Stimulated activated CD4-positive, alpha-beta T cell treated with anti-CD3 and anti-CD28 coated beads, Interleukin-12 subunit alpha, Interleukin-12 subunit beta, amount 100 ng/mL, for 4 hours (primary cell): ENCODE measurements around the gene FMNL1.
"Not testable (repeated sequence)": the region's sequence is repeated elsewhere in the genome, so short reads cannot be mapped to it uniquely, and the experiment has no call there.

Source experiments
- DNase-seq: peaks from one replicate; pipeline ENCODE4 v3.0.0-alpha.2; 2020

FMNL1 gene, protein sequence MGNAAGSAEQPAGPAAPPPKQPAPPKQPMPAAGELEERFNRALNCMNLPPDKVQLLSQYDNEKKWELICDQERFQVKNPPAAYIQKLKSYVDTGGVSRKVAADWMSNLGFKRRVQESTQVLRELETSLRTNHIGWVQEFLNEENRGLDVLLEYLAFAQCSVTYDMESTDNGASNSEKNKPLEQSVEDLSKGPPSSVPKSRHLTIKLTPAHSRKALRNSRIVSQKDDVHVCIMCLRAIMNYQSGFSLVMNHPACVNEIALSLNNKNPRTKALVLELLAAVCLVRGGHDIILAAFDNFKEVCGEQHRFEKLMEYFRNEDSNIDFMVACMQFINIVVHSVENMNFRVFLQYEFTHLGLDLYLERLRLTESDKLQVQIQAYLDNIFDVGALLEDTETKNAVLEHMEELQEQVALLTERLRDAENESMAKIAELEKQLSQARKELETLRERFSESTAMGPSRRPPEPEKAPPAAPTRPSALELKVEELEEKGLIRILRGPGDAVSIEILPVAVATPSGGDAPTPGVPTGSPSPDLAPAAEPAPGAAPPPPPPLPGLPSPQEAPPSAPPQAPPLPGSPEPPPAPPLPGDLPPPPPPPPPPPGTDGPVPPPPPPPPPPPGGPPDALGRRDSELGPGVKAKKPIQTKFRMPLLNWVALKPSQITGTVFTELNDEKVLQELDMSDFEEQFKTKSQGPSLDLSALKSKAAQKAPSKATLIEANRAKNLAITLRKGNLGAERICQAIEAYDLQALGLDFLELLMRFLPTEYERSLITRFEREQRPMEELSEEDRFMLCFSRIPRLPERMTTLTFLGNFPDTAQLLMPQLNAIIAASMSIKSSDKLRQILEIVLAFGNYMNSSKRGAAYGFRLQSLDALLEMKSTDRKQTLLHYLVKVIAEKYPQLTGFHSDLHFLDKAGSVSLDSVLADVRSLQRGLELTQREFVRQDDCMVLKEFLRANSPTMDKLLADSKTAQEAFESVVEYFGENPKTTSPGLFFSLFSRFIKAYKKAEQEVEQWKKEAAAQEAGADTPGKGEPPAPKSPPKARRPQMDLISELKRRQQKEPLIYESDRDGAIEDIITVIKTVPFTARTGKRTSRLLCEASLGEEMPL

GRCh38 chr17:45221081-45222013 is at the start of gene FMNL1:
Gene FMNL1 (plus strand): TSS chr17:45221885. CDS start chr17:45222125, 240 bp downstream.
- DNase-seq = peak; percentile 57

- DNase-seq = no peak
Observed at GRCh38 chr17:45172232-45172540, 49.5 kb upstream of the FMNL1 start.

- DNase-seq = peak; percentile 50
Observed at GRCh38 chr17:45172541-45173286, 49.0 kb upstream of the FMNL1 start.

- no peak for DNase-seq
Observed at GRCh38 chr17:45175759-45176115, 45.9 kb upstream of the FMNL1 start.

- no peak for DNase-seq
Observed at GRCh38 chr17:45177563-45177962, 44.1 kb upstream of the FMNL1 start.

DNA sequence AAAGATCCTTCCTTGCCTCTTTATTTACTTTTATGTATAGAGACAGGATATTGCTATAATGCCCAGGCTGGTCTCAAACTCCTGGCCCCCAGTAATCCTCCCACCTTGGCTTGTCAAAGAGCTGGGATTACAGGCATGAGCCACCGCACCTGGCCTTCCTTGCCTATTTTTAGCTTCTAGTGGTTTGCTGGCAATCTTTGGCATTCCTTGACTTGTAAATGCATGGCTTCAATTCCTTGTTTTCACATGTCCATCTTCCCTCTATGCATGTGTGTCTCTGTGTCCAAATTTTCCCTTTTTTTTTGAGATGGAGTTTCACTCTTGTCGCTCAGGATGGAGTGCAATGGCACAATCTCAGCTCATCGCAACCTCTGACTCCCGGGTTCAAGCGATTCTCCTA is 37.5 kb upstream of the FMNL1 start:
- DNase-seq = no peak

DNA sequence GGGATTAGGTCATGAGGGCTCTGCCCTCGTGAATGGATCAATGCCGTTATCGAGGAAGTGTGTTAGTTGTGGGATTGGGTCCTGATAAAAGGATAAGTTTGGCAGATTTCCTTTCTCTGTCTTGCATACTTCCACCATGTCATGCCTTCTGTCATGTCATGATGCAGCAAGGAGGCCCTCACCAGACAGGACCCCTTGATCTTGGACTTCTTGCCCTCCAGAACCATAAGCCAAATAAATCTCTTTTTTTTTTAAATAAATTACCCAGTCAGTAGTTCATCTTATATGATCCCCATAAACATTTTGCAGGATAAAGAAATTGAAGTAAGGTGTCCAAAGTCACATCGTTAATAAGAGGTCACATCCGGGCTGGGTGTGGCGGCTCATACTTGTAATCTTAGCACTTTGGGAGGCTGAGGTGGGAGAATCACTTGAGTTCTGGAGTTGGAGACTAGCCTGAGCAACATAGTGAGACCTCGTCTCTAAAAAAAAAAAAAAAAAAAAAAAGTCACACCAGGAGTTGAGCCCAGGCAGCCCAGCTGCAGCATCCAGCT is 34.8 kb upstream of the FMNL1 start:
- no peak for DNase-seq

- no peak for DNase-seq
Observed at GRCh38 chr17:45189009-45189408, 32.7 kb upstream of the FMNL1 start.

DNA sequence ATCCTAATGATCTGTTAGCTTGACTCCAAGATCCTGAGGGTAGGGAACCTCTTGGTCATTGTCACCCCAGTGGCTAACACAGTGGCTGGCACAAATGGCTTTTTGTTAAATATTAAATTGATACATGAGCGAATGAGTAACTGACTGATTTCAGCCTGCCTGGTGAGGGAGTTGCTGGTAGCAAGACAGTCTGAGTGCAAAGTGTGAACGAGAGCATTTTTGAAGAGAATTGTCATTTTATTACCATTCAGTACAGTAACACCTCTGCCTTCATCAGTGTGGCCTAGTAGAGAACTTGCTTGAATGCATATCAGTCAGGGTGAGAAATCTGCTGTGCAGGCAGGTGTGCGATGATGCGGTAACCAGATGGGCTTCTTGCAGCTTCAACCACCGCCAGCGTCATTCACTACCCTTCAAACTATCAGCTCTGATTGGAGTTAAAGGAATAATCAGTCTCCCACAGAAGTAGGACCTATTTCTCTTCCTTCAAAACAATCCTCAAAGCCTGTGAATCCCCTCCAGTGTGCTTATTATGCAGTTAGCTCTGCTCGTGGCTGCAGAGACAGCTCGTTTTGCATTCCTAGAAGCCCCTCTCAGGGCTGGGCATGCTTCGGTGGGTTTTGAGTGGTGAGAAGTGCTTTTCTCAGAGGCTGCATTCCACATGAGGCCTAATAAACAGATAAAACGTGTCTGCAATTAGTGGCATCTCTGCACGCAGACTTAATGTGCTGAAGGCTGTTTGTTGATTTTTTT is 31.0 kb upstream of the FMNL1 start:
- DNase-seq = no peak

- no peak for DNase-seq
Observed at GRCh38 chr17:45195424-45195823, 26.3 kb upstream of the FMNL1 start.

DNA sequence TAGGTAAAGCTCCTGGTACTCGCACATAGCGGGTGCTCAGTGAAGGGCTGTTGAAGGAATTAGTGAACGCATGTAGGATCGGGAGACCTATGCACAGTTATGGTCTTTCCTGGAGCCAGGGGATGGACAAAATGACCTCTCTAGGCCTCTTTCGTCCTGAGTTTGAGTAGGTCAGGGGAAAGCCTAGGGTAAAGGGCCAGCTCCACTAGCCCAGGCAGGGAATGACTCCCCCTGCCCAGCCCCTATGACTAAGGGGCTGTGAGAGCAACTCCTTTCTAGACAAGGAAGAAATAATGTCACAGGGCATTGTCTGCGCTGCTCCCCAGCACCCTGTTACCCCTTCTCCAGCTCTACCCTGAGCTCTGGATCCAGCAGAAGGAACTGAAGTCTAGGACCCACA is 24.6 kb upstream of the FMNL1 start:
- DNase-seq = no peak

- peak; percentile 90 for DNase-seq
Observed at GRCh38 chr17:45197555-45198334, 23.9 kb upstream of the FMNL1 start.

DNA sequence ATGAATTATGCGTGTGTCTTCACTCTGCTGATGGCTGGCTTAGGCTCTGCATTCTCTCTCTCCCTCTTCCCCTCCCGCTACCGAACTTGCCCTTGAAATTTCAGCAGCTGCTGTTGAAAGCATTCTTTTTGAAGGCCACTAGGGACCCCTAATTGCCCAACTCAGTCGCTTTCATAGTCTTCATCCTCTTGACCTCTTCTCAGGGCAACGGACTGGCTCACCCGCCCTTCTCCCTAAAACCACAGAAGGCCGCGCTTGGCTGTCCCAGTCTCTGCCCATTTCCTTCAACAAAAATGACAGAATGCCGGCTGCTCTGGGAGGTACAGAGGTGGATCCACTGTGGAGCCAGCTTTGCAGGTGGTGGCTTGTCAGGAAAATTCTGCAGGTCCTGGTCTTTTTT is 21.0 kb upstream of the FMNL1 start:
- DNase-seq = no peak

DNA sequence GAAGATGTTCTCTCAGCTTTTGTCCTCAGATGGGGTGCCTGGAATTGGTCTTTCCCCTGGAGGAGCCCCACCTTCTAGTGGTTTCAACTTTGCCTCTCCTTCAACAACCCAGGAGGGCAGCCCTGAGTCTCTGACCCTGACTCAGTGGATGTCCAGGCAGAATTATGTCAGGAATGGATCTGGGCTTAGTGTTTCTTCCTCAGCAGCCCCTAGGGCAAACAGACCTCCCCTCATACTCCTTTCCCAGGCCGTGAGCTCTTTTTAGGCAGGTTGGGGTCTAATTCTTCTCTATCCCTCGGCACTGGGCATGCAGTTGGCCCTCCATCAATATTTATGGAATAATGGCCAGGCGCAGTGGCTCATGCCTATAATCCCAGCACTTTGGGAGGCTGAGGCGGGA is 20.2 kb upstream of the FMNL1 start:
- no peak for DNase-seq

- DNase-seq = not testable (repeated sequence)
Observed at GRCh38 chr17:45201880-45202279, 19.8 kb upstream of the FMNL1 start.

DNA sequence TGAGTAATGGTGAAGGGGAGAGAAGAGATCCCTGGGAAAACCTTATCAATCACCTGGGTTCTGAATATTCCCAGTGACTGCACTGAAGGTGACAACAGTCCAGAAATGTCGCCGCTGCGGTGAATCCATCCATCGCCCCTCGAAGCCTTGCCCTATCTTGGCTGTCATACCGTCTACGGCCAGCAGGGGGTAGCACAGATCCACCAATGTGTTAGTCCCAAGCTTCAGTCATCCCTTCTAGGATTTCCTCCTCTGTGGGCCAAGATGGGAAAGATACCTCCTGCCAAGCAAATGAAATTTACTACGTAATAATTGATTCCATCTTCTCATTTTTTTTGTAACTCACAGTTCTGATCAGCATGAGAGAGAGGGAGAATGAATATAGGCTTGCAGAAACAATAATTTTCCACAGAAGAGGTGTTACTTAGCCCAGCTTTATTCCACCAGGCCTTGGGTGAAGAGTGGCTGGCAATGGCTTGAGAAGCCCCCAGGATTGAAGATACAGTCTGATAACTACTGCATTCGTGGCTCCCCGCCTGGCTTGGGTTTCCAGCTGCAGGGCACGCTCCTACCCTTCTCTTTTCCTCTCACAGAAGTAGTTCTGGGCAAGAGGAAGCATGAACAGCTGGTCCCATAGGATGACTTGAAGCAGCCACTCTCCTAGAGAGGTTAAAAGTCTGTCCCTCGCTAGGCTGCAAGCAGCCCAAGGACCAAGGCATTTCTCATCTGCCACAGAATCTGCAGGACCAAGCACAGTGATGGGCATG is 2.6 kb upstream of the FMNL1 start:
- DNase-seq = peak; percentile 89

DNA sequence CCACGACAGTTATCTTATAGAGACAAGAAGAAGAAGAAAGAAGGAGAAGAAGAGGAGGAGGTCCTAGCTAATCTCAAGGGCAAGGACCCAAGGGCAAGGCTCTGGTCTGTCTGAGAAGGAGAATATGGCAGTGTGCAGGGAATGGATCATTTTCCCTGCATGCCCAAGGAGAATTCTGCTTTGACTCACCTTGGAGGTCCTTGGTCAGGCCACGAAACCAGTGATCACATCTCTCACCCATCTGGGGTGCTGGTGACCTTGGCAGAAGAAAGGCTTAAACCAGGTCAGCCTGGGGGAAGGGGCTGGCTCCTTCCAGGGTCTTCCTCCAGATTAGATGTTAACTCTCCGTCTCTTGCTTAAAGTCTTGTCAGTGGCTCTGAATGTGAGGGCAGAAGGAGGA is 1.6 kb upstream of the FMNL1 start:
- DNase-seq = no peak

DNA sequence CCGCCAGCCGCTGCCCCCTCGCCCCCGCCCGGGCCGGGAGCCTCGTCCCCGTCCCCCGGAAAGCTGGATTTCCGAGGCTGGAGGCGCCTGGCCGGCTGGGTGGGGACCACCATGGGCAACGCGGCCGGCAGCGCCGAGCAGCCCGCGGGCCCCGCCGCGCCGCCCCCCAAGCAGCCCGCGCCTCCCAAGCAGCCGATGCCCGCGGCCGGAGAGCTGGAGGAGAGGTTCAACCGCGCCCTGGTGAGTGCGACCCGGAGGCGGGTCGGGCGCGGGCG is 266 bp downstream of the FMNL1 start:
- DNase-seq = no peak

DNA sequence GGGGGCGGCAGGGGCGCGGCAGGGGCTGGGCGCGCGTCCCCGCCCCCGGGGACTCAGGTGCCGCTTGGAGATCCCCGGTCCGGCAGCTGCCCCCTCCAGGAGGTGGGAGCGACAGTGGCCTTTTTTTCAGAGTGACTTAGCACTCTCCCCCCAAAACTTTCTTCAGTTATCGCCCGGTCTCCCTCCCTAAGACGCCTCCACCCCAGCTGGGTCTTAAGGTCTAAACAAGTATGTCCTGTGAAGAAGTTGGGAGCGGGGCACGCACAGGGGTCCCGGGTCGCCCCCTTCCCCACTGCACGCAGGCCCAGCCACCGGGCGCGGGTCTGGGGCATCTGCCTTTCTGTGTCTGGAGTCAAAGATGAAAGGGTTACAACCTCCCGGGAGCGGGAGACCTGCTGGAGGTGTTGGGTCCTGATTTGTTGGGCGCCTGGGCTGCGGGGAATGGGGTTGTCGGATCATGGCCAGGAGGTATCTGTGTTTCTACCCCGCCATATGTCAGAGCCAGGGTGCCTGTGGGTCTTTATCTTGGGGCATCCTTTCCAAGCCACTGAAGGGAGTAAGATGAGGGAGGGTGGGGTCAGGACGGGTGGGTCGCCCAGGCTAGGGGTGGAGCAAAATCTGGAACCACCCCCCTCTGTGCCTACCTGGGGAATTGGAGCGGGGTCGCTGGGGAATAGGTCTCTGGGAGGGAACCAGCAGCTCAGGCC is 757 bp downstream of the FMNL1 start:
- peak; percentile 62 for DNase-seq
